Hepatocyte (in vitro differentiated cells): ENCODE measurements around the gene DNAJB13. TPM values are rescaled to one million over a fixed set of nuclear protein-coding genes. Genes with fewer than 3 reads are reported as not detected.

Source experiments
- DNase-seq: peaks from one replicate; pipeline ENCODE4 v3.0.0-alpha.2; 2016; ENCODE audit warnings: low spot score
- H2AFZ ChIP-seq: fragments of 200-600 bp; sonication (generic); 2 replicates; pipeline ENCODE4 v1.6.0; 2016; ENCODE audit warnings: antibody characterized with exemption, mild to moderate bottlenecking
- H3K27ac ChIP-seq: fragments of 200-600 bp; sonication (generic); 2 replicates; pipeline ENCODE4 v1.5.1; 2016; ENCODE audit warnings: mild to moderate bottlenecking
- H3K27me3 ChIP-seq: fragments of 200-600 bp; sonication (generic); 2 replicates; pipeline ENCODE4 v1.6.1; 2016
- H3K36me3 ChIP-seq: fragments of 200-600 bp; sonication (generic); replicated peaks from 2 replicates; pipeline ENCODE4 v1.5.1; 2016; ENCODE audit warnings: low read depth; ENCODE audit not compliant: insufficient read depth
- H3K4me1 ChIP-seq: fragments of 200-600 bp; sonication (generic); 2 replicates; pipeline ENCODE4 v1.5.1; 2016; ENCODE audit warnings: mild to moderate bottlenecking, moderate library complexity; ENCODE audit not compliant: insufficient read depth
- H3K4me2 ChIP-seq: fragments of 200-600 bp; sonication (generic); 2 replicates; pipeline ENCODE4 v1.6.0; 2016
- H3K4me3 ChIP-seq: fragments of 200-600 bp; sonication (generic); 2 replicates; pipeline ENCODE4 v1.5.1; 2016; ENCODE audit warnings: mild to moderate bottlenecking
- H3K79me2 ChIP-seq: fragments of 200-600 bp; sonication (generic); 2 replicates; pipeline ENCODE4 v1.6.0; 2017; ENCODE audit warnings: mild to moderate bottlenecking
- H3K9me2 ChIP-seq: fragments of 200-600 bp; sonication (generic); replicated peaks from 2 replicates; pipeline ENCODE4 v1.6.0; 2017; ENCODE audit warnings: mild to moderate bottlenecking; ENCODE audit not compliant: insufficient read depth
- H3K9me3 ChIP-seq: fragments of 200-600 bp; sonication (generic); 2 replicates; pipeline ENCODE4 v1.5.1; 2016; ENCODE audit warnings: low read depth, mild to moderate bottlenecking
- H4K20me1 ChIP-seq: fragments of 200-600 bp; sonication (generic); 2 replicates; pipeline ENCODE4 v1.6.0; 2016; ENCODE audit warnings: mild to moderate bottlenecking; ENCODE audit not compliant: insufficient read depth, poor library complexity, severe bottlenecking
- EZH2 ChIP-seq: fragments of 200-600 bp; sonication (generic); IDR thresholded peaks from 2 replicates; pipeline ENCODE4 v1.6.1; 2016; ENCODE audit warnings: antibody characterized with exemption, mild to moderate bottlenecking, borderline replicate concordance
- EZH2phosphoT487 ChIP-seq: fragments of 200-600 bp; sonication (generic); IDR thresholded peaks from one replicate; pipeline ENCODE4 v1.6.1; 2018; ENCODE audit warnings: antibody characterized with exemption, mild to moderate bottlenecking, low read depth, moderate library complexity; ENCODE audit not compliant: unreplicated experiment, severe bottlenecking
- WGBS: methylation state at CpG from one replicate; pipeline ENCODE4 v1.1.6; 2016; ENCODE audit warnings: low lambda C conversion rate; ENCODE audit errors: missing lambda C conversion rate; 5-methylcytosine and 5-hydroxymethylcytosine counted together
- polyA plus RNA-seq: library from polyadenylated mRNA; unstranded; fragments of >200 nt; fragmentation: Nextera tagmentation; extraction: Ambion mirVana; gene quantifications from 2 replicates; pipeline ENCODE4 v1.2.1, GENCODE V29; 2016
- total RNA-seq: library from RNA; depleted of rRNA; stranded (reverse); fragments of >200 nt; gene quantifications from 2 replicates; pipeline ENCODE4 v1.2.3, GENCODE V29; 2014
- TF ChIP-seq, protein P1 (sequence below): fragments of 200-600 bp; sonication (generic); IDR thresholded peaks from 2 replicates; pipeline ENCODE4 v1.5.1; 2016; ENCODE audit warnings: antibody characterized with exemption, mild to moderate bottlenecking; ENCODE audit not compliant: poor library complexity

The DNAJB13 gene
- total and polyA plus RNA-seq, 2 experiments from 2014 or later = 0.70 TPM; not detected in 1

- Histone ChIP-seq H3K27ac (no peak overlapping the region), H3K79me2 (no peaks in the 10 kb centered on the region), H3K4me2 (no peak overlapping the region), H3K4me3 (no peak overlapping the region), H3K27me3 (no peaks in the 10 kb centered on the region), H4K20me1 (no peaks in the 10 kb centered on the region), H3K4me1 (peaks cover 4% of the 10 kb centered on the region), H3K9me2 (no peaks in the 10 kb centered on the region), H3K36me3 (no peaks in the 10 kb centered on the region), H2AFZ (no peak overlapping the region), H3K9me3 (no peaks in the 10 kb centered on the region)
- no peak for DNase-seq
- TF ChIP-seq EZH2phosphoT487 (no peak), EZH2 (no peak)
- TF ChIP-seq, protein P1, sequence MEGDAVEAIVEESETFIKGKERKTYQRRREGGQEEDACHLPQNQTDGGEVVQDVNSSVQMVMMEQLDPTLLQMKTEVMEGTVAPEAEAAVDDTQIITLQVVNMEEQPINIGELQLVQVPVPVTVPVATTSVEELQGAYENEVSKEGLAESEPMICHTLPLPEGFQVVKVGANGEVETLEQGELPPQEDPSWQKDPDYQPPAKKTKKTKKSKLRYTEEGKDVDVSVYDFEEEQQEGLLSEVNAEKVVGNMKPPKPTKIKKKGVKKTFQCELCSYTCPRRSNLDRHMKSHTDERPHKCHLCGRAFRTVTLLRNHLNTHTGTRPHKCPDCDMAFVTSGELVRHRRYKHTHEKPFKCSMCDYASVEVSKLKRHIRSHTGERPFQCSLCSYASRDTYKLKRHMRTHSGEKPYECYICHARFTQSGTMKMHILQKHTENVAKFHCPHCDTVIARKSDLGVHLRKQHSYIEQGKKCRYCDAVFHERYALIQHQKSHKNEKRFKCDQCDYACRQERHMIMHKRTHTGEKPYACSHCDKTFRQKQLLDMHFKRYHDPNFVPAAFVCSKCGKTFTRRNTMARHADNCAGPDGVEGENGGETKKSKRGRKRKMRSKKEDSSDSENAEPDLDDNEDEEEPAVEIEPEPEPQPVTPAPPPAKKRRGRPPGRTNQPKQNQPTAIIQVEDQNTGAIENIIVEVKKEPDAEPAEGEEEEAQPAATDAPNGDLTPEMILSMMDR = no peak
- WGBS = 93% methylated on average over 3 of the region's 3 CpGs
These were observed 27.8 kb downstream of the DNAJB13 start for GRCh38 chr11:73978576-73979086.

DNA sequence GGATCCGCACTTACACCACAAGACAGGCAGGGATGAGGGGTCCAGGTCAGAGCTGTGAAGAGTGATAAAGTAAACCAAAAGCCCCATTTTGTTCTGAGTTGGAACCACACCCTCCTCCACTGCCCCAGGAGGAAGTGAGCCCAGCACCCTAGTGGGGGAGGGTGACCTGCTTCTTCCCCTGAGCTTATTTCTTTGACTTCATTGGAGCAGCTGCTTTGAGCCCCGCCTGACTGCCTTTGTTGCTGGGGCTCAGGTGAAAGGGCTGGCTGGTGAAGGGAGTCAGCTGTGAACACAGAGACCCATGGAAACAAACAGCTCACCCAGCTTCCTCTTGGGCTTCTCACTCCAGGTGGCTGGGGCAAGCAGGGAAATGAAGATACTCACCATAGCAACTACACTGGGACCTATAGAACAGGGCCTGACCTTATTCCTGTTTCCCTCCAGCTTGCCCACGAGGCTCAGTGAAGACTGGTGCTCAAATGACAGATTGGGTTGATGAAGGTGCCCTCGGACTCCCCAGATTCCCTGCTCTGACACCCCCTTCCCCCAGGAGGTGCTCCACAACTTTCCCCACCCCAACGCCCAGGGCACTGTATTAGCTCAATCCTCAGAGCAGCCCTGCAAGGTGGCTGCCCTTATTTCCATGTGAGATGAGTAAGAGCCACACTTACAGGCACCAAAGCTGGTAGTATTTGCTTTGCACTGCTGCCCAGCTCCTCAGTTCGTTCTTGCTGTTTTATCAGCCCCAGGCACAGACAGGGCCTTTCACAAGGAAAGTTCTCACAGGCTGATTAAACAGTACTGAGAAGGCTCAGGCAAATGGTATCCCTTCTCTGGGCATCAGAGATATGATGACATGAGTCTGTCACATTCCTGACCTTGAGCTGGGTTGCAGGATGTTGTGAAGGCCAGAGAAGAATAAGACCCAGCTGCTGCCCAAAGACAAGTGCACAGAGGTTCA is 29.5 kb downstream of the DNAJB13 start:
- Histone ChIP-seq H3K4me3 (no peak overlapping the region), H3K9me3 (no peaks in the 10 kb centered on the region), H3K79me2 (no peaks in the 10 kb centered on the region), H3K27me3 (no peaks in the 10 kb centered on the region), H4K20me1 (no peaks in the 10 kb centered on the region), H3K27ac (peak overlapping the region; percentile 43), H3K36me3 (no peaks in the 10 kb centered on the region), H3K9me2 (no peaks in the 10 kb centered on the region), H2AFZ (no peak overlapping the region), H3K4me1 (peaks cover 6% of the 10 kb centered on the region), H3K4me2 (peak overlapping the region; percentile 95)
- TF ChIP-seq EZH2 = no peak
- TF ChIP-seq EZH2phosphoT487 = no peak
- TF ChIP-seq, protein P1 = no peak
- DNase-seq = peak; percentile 48
- WGBS = 79% methylated on average over 6 of the region's 6 CpGs

GRCh38 chr11:73981051-73981805 is 30.4 kb downstream of the DNAJB13 start:
- Histone ChIP-seq H2AFZ (no peak overlapping the region), H3K79me2 (no peaks in the 10 kb centered on the region), H3K36me3 (no peaks in the 10 kb centered on the region), H4K20me1 (no peaks in the 10 kb centered on the region), H3K4me3 (no peak overlapping the region), H3K9me3 (no peaks in the 10 kb centered on the region), H3K4me1 (peaks cover 6% of the 10 kb centered on the region), H3K4me2 (peak overlapping the region; percentile 95), H3K9me2 (no peaks in the 10 kb centered on the region), H3K27me3 (no peaks in the 10 kb centered on the region), H3K27ac (peak overlapping the region; percentile 43)
- TF ChIP-seq EZH2 = no peak
- no peak for TF ChIP-seq EZH2phosphoT487
- TF ChIP-seq, protein P1 = no peak
- no peak for DNase-seq
- 87% methylated on average over 13 of the region's 13 CpGs for WGBS
